GM19463 (cell line): Measurements from ENCODE around the gene RFX7.
A peak's percentile ranks its signal among the peaks of the same experiment; 100 is the strongest.

Source experiments
- ATAC-seq: cut with Tn5 transposase; IDR thresholded peaks from one replicate; pipeline ENCODE4 v1.9.1; 2021; ENCODE audit warnings: mild to moderate bottlenecking, moderate library complexity; ENCODE audit not compliant: unreplicated experiment

RFX7 gene

GRCh38 chr15:56052395-56053045, 191.2 kb downstream of the RFX7 start:
- peak; percentile 66 for ATAC-seq

GRCh38 chr15:56051676-56052075, 192.0 kb downstream of the RFX7 start:
- no peak for ATAC-seq

GRCh38 chr15:56049577-56049976, 194.1 kb downstream of the RFX7 start:
- ATAC-seq, result no peak

- ATAC-seq, result no peak
Measured at GRCh38 chr15:56047354-56047753, 196.3 kb downstream of the RFX7 start.

- no peak for ATAC-seq
Measured at GRCh38 chr15:56045068-56045748, 198.5 kb downstream of the RFX7 start.

GRCh38 chr15:56042982-56043980, 200.4 kb downstream of the RFX7 start:
- no peak for ATAC-seq

GRCh38 chr15:56042498-56042897, 201.2 kb downstream of the RFX7 start:
- no peak for ATAC-seq

GRCh38 chr15:56042031-56042430, 201.6 kb downstream of the RFX7 start:
- no peak for ATAC-seq

- ATAC-seq, result no peak
Measured at GRCh38 chr15:56040081-56041035, 203.3 kb downstream of the RFX7 start.

GRCh38 chr15:56038707-56039106, 205.0 kb downstream of the RFX7 start:
- ATAC-seq, result no peak

- no peak for ATAC-seq
Measured at GRCh38 chr15:56038015-56038414, 205.7 kb downstream of the RFX7 start.
